WTC11 (cell line): Measurements from ENCODE around the gene RGS11.

Source experiments
- FOXJ3 ChIP-seq: sonication (generic); formaldehyde crosslinking; IDR thresholded peaks from 2 replicates; pipeline ENCODE4 v1.9.0; 2021; ENCODE audit warnings: missing genetic modification reagents, mild to moderate bottlenecking, borderline replicate concordance
- KAT7 ChIP-seq: sonication (generic); formaldehyde crosslinking; IDR thresholded peaks from 2 replicates; pipeline ENCODE4 v1.8.1; 2023; ENCODE audit warnings: missing genetic modification reagents, mild to moderate bottlenecking, borderline replicate concordance
- NR3C1 ChIP-seq: sonication (generic); formaldehyde crosslinking; conservative IDR thresholded peaks from 2 replicates; pipeline ENCODE4 v1.8.1; 2023; ENCODE audit warnings: low read depth, mild to moderate bottlenecking, missing genetic modification reagents
- SMAD4 ChIP-seq: sonication (generic); formaldehyde crosslinking; IDR thresholded peaks from 2 replicates; pipeline ENCODE4 v1.8.0; 2022; ENCODE audit warnings: mild to moderate bottlenecking, missing genetic modification reagents
- TCF7 ChIP-seq: sonication (generic); formaldehyde crosslinking; IDR thresholded peaks from 2 replicates; pipeline ENCODE4 v1.8.0; 2022; ENCODE audit warnings: mild to moderate bottlenecking, low read depth, missing genetic modification reagents, moderate library complexity
- TF ChIP-seq, protein P1 (sequence below): fragments of 200-600 bp; IDR thresholded peaks from 2 replicates; pipeline ENCODE4 v1.8.0; 2022; ENCODE audit warnings: antibody characterized with exemption
- TF ChIP-seq, protein P2 (sequence below): sonication (generic); formaldehyde crosslinking; IDR thresholded peaks from 2 replicates; pipeline ENCODE4 v1.8.0; 2022; ENCODE audit warnings: mild to moderate bottlenecking, missing genetic modification reagents
- TF ChIP-seq, protein P3 (sequence below): sonication (generic); formaldehyde crosslinking; conservative IDR thresholded peaks from 2 replicates; pipeline ENCODE4 v1.8.1; 2022; ENCODE audit warnings: mild to moderate bottlenecking, missing genetic modification reagents
- TF ChIP-seq, protein P4 (sequence below): sonication (generic); formaldehyde crosslinking; IDR thresholded peaks from 2 replicates; pipeline ENCODE4 v1.8.1; 2022; ENCODE audit warnings: mild to moderate bottlenecking, moderate library complexity, missing genetic modification reagents

DNA sequence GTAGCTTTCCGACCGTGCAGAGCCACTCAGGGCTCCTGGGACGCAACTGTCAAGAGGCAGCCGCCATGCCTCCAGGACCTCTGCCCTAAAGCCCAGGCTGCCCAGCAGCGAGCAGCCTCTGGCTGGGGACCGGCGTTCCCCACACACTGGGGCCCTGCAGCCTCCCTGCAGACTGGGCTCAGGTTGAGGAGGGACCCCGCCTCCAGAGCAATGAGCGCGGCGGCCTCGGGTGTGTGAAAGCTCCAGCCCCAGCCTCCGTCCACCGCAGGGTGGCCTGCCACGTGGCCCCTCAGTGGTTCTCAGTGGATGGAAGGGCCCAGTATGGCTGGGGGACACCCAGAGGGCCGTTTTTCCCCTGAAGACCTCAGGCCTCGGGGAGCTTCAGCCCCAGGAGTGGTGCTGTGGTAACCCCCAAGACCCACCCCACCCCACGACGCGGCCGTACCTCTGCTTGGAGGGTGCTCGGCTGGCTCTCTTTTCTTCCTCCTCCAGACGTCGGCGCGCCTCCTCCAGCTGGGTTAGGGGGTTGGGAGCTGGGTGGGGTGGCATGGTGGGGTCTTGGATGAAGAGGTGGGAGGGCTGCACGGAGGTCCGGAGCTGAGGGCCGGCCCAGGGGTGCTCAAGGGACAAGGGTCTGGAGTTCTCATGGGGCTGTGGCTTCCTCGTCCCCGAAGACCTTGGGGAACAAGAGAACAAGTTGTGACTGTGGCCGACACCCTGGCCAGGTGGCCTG lies 17.5 kb upstream of the RGS11 start:
- no peak for TF ChIP-seq FOXJ3 (CRISPR knock-in tag)
- TF ChIP-seq TCF7 (CRISPR knock-in tag) = no peak
- no peak for TF ChIP-seq SMAD4
- TF ChIP-seq, protein P1, sequence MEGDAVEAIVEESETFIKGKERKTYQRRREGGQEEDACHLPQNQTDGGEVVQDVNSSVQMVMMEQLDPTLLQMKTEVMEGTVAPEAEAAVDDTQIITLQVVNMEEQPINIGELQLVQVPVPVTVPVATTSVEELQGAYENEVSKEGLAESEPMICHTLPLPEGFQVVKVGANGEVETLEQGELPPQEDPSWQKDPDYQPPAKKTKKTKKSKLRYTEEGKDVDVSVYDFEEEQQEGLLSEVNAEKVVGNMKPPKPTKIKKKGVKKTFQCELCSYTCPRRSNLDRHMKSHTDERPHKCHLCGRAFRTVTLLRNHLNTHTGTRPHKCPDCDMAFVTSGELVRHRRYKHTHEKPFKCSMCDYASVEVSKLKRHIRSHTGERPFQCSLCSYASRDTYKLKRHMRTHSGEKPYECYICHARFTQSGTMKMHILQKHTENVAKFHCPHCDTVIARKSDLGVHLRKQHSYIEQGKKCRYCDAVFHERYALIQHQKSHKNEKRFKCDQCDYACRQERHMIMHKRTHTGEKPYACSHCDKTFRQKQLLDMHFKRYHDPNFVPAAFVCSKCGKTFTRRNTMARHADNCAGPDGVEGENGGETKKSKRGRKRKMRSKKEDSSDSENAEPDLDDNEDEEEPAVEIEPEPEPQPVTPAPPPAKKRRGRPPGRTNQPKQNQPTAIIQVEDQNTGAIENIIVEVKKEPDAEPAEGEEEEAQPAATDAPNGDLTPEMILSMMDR = no peak
- TF ChIP-seq, protein P2, sequence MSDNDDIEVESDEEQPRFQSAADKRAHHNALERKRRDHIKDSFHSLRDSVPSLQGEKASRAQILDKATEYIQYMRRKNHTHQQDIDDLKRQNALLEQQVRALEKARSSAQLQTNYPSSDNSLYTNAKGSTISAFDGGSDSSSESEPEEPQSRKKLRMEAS (CRISPR knock-in tag) = no peak
- TF ChIP-seq NR3C1 = no peak
- TF ChIP-seq, protein P3, sequence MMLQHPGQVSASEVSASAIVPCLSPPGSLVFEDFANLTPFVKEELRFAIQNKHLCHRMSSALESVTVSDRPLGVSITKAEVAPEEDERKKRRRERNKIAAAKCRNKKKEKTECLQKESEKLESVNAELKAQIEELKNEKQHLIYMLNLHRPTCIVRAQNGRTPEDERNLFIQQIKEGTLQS (CRISPR knock-in tag) = no peak
- TF ChIP-seq, protein P4, sequence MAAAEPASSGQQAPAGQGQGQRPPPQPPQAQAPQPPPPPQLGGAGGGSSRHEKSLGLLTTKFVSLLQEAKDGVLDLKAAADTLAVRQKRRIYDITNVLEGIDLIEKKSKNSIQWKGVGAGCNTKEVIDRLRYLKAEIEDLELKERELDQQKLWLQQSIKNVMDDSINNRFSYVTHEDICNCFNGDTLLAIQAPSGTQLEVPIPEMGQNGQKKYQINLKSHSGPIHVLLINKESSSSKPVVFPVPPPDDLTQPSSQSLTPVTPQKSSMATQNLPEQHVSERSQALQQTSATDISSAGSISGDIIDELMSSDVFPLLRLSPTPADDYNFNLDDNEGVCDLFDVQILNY (CRISPR knock-in tag) = no peak
- TF ChIP-seq KAT7 = no peak
